ENCODE measurements around the gene CCDC157.
A peak's percentile ranks its signal among the peaks of the same experiment; 100 is the strongest.

CCDC157 gene

DNA sequence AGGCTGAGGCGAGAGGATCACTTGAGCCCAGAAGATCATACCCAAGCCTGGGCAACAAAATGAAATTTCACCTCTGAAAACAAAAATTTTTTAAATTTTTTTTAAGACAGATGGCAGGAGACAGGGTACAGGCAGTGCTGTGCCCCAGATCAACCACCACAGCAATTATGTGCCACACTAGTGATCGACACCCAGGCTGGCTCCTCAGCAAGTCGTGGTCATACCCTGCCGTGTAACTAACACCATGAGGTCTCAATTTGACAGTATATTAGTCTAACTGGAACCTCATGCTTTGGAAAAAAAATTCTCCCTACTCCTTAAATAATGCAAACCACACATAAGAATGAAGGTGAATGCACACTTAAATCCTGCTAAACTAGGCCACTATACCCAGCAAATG, 8.4 kb upstream of the CCDC157 start:
- no peaks in the 10 kb centered on the region for H3K27me3 ChIP-seq (ENCODE audit: insufficient read depth, insufficient read length)
- no peak overlapping the region for H3K9ac ChIP-seq (ENCODE audit: insufficient read length, low read depth)
- TF ChIP-seq SUZ12 (IDR thresholded peaks at IDR 0.05; ENCODE audit: extremely low read depth, insufficient read depth, insufficient read length) (no peak), ZNF274 (IDR thresholded peaks at IDR 0.05; ENCODE audit: low read depth, low read length) (no peak), YY1 (IDR thresholded peaks at IDR 0.05; ENCODE audit: insufficient read depth, insufficient read length) (no peak)
- no peaks in the 10 kb centered on the region for H3K4me1 ChIP-seq (ENCODE audit: insufficient read depth, insufficient read length)
- no peaks in the 10 kb centered on the region for H3K9me3 ChIP-seq (ENCODE audit: insufficient read depth, low read length)
- peaks cover 93% of the 10 kb centered on the region for H3K36me3 ChIP-seq (ENCODE audit: insufficient read depth, insufficient read length, low read length)
- no peak for DNase-seq (ENCODE audit: low read depth, low spot score)
- no peak overlapping the region for H3K4me3 ChIP-seq (ENCODE audit: insufficient read length, low read depth)

DNA sequence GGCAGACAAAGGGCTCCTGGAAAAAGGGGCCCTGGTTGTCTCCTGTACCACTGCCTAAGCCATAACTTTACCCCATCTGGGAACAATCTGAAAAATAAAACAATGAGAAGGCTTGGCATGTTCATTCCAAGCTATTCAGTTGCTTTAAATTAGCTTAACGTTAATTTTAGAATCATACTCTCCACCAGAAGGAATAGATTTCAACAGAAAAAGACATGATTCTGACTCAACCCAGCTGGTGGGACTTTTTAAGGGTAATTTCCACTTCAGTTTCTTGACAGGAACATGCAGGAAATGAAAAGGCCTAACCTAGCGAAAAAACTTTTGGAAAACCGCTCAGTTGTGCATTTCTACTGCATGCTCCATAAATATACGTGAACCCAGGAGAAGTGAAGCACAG, 8.0 kb upstream of the CCDC157 start:
- no peak for DNase-seq (ENCODE audit: low read depth, low spot score)
- Histone ChIP-seq H3K9ac (ENCODE audit: insufficient read length, low read depth) (no peak overlapping the region), H3K4me3 (ENCODE audit: insufficient read length, low read depth) (no peak overlapping the region), H3K36me3 (ENCODE audit: insufficient read depth, insufficient read length, low read length) (peaks cover 91% of the 10 kb centered on the region), H3K4me1 (ENCODE audit: insufficient read depth, insufficient read length) (no peaks in the 10 kb centered on the region), H3K27me3 (ENCODE audit: insufficient read depth, insufficient read length) (no peaks in the 10 kb centered on the region), H3K9me3 (ENCODE audit: insufficient read depth, low read length) (no peaks in the 10 kb centered on the region)
- no peak for TF ChIP-seq YY1 (IDR thresholded peaks at IDR 0.05; ENCODE audit: insufficient read depth, insufficient read length)
- no peak for TF ChIP-seq ZNF274 (IDR thresholded peaks at IDR 0.05; ENCODE audit: low read depth, low read length)
- no peak for TF ChIP-seq SUZ12 (IDR thresholded peaks at IDR 0.05; ENCODE audit: extremely low read depth, insufficient read depth, insufficient read length)

DNA sequence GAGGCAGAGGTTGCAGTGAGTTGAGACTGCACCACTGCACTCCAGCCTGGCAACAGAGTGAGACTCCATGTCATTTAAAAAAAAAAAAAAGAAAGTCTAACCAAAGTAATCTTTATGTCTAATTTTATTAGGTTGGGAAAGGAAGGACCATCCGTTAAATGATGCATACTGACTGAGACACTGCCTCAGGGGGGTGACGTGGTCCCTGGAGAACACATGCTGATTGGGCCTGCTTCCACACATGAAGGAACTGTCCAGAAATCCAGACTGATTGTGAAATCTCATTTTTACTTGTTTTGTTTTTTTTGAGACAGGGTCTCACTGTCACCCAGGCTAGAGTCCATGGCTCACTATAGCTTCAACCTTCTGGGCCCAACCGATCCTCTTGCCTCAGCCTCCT, 5.6 kb upstream of the CCDC157 start:
- Histone ChIP-seq H3K36me3 (ENCODE audit: insufficient read depth, insufficient read length, low read length) (peaks cover 80% of the 10 kb centered on the region), H3K9me3 (ENCODE audit: insufficient read depth, low read length) (no peaks in the 10 kb centered on the region), H3K4me3 (ENCODE audit: insufficient read length, low read depth) (no peak overlapping the region), H3K27me3 (ENCODE audit: insufficient read depth, insufficient read length) (no peaks in the 10 kb centered on the region), H3K9ac (ENCODE audit: insufficient read length, low read depth) (no peak overlapping the region), H3K4me1 (ENCODE audit: insufficient read depth, insufficient read length) (peaks cover 5% of the 10 kb centered on the region)
- no peak for DNase-seq (ENCODE audit: low read depth, low spot score)
- TF ChIP-seq YY1 (IDR thresholded peaks at IDR 0.05; ENCODE audit: insufficient read depth, insufficient read length) (no peak), SUZ12 (IDR thresholded peaks at IDR 0.05; ENCODE audit: extremely low read depth, insufficient read depth, insufficient read length) (no peak), ZNF274 (IDR thresholded peaks at IDR 0.05; ENCODE audit: low read depth, low read length) (no peak)

DNA sequence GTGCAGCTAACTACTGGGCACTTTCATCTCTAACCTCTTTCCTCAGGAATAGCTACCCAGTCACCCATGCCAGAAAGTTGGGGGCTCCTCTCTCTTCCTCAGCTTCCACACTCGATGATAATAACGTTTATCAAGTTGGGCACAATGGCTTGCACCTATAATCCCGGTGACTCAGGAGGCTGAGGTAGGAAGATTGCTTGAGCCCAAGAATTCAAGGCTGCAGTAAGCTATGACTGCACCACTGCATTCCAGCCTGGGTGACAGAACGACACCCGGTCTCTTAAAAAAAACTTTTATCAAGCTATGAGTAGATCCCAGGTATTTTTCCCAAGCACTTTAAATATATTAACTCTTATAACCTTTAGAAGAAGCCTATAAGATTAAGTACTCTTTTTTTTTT, 2.2 kb upstream of the CCDC157 start:
- Histone ChIP-seq H3K36me3 (ENCODE audit: insufficient read depth, insufficient read length, low read length) (peaks cover 55% of the 10 kb centered on the region), H3K27me3 (ENCODE audit: insufficient read depth, insufficient read length) (no peaks in the 10 kb centered on the region), H3K4me3 (ENCODE audit: insufficient read length, low read depth) (no peak overlapping the region), H3K4me1 (ENCODE audit: insufficient read depth, insufficient read length) (peaks cover 7% of the 10 kb centered on the region), H3K9ac (ENCODE audit: insufficient read length, low read depth) (no peak overlapping the region), H3K9me3 (ENCODE audit: insufficient read depth, low read length) (no peaks in the 10 kb centered on the region)
- no peak for DNase-seq (ENCODE audit: low read depth, low spot score)
- TF ChIP-seq SUZ12 (IDR thresholded peaks at IDR 0.05; ENCODE audit: extremely low read depth, insufficient read depth, insufficient read length) (no peak), YY1 (IDR thresholded peaks at IDR 0.05; ENCODE audit: insufficient read depth, insufficient read length) (no peak), ZNF274 (IDR thresholded peaks at IDR 0.05; ENCODE audit: low read depth, low read length) (no peak)

DNA sequence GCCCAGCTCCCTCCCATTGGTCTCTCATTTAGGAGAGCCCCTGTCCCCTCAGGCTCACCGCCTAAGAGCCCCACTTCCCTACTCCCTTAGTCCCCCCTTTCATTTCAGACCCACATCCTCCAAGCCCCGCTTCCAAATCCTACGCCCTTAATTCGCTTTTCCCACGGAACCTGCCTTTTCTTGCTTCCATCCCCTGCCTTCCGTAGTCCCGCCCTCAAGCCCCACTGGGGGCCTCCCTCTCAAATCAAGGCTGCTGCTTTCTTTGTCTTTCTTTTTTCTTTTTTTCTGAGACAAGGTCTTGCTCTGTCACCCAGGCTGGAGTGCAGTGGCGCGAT, 396 bp downstream of the CCDC157 start:
- no peak for TF ChIP-seq SUZ12 (IDR thresholded peaks at IDR 0.05; ENCODE audit: extremely low read depth, insufficient read depth, insufficient read length)
- no peak for TF ChIP-seq ZNF274 (IDR thresholded peaks at IDR 0.05; ENCODE audit: low read depth, low read length)
- no peak for TF ChIP-seq YY1 (IDR thresholded peaks at IDR 0.05; ENCODE audit: insufficient read depth, insufficient read length)
- H3K4me3 ChIP-seq (ENCODE audit: insufficient read length, low read depth) = peak overlapping the region; percentile 83
- H3K9me3 ChIP-seq (ENCODE audit: insufficient read depth, low read length) = no peaks in the 10 kb centered on the region
- H3K9ac ChIP-seq (ENCODE audit: insufficient read length, low read depth) = peak overlapping the region; percentile 95
- peaks cover 7% of the 10 kb centered on the region for H3K4me1 ChIP-seq (ENCODE audit: insufficient read depth, insufficient read length)
- H3K27me3 ChIP-seq (ENCODE audit: insufficient read depth, insufficient read length) = no peaks in the 10 kb centered on the region
- H3K36me3 ChIP-seq (ENCODE audit: insufficient read depth, insufficient read length, low read length) = peaks cover 31% of the 10 kb centered on the region
- no peak for DNase-seq (ENCODE audit: low read depth, low spot score)

DNA sequence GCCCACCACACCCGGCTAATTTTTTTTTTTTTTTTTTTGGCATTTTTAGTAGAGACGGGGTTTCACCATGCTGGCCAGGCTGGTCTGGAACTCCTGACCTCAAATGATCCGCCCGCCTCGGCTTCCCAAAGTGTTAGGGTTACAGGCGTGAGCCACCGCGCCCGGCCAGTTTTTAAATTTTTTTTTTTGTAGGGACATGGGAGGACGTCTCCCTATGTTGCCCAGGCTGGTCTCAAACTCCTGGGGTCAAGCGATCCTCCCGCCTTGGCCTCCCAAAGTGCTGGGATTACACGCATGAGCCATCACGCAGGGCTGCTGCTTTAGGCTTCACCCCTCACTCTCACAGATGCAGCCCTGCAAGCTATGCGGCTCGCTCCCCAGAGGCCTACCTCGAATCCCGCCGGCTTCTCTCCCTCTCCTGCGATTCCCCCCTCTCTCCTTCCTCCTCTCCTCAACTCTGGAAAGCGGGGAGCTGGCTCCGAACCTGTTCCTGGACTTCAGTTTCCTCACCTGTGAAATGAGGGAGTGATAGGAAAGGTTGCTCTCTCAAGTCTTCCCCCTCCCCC, 926 bp downstream of the CCDC157 start:
- Histone ChIP-seq H3K4me3 (ENCODE audit: insufficient read length, low read depth) (no peak overlapping the region), H3K9me3 (ENCODE audit: insufficient read depth, low read length) (no peaks in the 10 kb centered on the region), H3K27me3 (ENCODE audit: insufficient read depth, insufficient read length) (no peaks in the 10 kb centered on the region), H3K9ac (ENCODE audit: insufficient read length, low read depth) (peak overlapping the region; percentile 37), H3K4me1 (ENCODE audit: insufficient read depth, insufficient read length) (peaks cover 11% of the 10 kb centered on the region), H3K36me3 (ENCODE audit: insufficient read depth, insufficient read length, low read length) (peaks cover 28% of the 10 kb centered on the region)
- DNase-seq (ENCODE audit: low read depth, low spot score) = no peak
- TF ChIP-seq ZNF274 (IDR thresholded peaks at IDR 0.05; ENCODE audit: low read depth, low read length) (no peak), YY1 (IDR thresholded peaks at IDR 0.05; ENCODE audit: insufficient read depth, insufficient read length) (no peak), SUZ12 (IDR thresholded peaks at IDR 0.05; ENCODE audit: extremely low read depth, insufficient read depth, insufficient read length) (no peak)

DNA sequence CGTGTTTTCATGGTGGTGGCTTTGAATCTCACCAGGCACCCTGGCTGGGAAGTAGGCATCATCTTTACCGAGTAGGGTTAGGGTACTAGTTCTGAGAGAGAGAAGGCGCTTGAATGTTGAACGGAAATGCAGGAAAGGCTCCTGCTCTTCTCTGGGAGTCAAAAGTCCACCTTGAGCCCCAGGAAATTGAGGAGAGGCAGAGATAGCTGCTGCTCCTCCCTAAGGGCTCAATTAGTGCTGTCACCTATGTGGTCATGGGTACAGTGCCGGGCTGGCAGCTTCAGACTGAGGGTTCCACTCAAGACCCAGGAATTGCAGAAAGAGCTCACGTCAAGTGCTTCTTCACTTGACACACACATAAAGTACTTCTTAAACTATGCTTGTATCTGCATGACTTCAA, 1.7 kb downstream of the CCDC157 start:
- H3K4me1 ChIP-seq (ENCODE audit: insufficient read depth, insufficient read length) = peaks cover 11% of the 10 kb centered on the region
- H3K4me3 ChIP-seq (ENCODE audit: insufficient read length, low read depth) = no peak overlapping the region
- H3K9me3 ChIP-seq (ENCODE audit: insufficient read depth, low read length) = no peaks in the 10 kb centered on the region
- no peak for DNase-seq (ENCODE audit: low read depth, low spot score)
- H3K27me3 ChIP-seq (ENCODE audit: insufficient read depth, insufficient read length) = no peaks in the 10 kb centered on the region
- peaks cover 24% of the 10 kb centered on the region for H3K36me3 ChIP-seq (ENCODE audit: insufficient read depth, insufficient read length, low read length)
- TF ChIP-seq ZNF274 (IDR thresholded peaks at IDR 0.05; ENCODE audit: low read depth, low read length) = no peak
- H3K9ac ChIP-seq (ENCODE audit: insufficient read length, low read depth) = no peak overlapping the region
